Measurements from ENCODE around the gene BUB1B.
"Not testable (repeated sequence)": the region's sequence is repeated elsewhere in the genome, so short reads cannot be mapped to it uniquely, and the experiment has no call there.

Gene BUB1B

DNA sequence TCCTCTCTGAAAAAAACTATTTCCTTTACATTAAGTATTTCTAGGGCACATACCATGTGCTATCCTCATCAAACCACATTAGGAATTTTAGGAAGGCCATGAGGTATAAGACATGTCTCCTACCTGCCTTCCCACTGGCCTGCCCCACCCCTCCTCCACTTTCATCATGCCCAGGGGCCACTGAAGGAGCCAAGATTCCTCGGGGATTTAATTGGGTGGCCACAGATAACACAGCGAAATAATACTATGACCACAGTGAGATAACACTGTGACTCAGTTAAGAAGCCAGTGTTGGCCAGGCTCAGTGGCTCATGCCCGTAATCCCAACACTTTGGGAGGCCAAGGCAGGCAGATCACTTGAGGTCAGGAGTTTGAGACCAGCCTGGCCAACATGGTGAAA lies 42.4 kb upstream of the BUB1B start:
- ChIA-PET POLR2A (no interaction called here), CTCF (interaction anchor here (23.9 kb wide), 1 partner anchor 24 kb away, joined by 494 read pairs; the partner anchor contains the start of gene BMF)
- no peak for DNase-seq (ENCODE audit: extremely low spot score)
- TF ChIP-seq CTCF (IDR thresholded peaks at IDR 0.05; ENCODE audit: control extremely low read depth, extremely low read depth, low read depth, missing control alignments) = no peak

DNA sequence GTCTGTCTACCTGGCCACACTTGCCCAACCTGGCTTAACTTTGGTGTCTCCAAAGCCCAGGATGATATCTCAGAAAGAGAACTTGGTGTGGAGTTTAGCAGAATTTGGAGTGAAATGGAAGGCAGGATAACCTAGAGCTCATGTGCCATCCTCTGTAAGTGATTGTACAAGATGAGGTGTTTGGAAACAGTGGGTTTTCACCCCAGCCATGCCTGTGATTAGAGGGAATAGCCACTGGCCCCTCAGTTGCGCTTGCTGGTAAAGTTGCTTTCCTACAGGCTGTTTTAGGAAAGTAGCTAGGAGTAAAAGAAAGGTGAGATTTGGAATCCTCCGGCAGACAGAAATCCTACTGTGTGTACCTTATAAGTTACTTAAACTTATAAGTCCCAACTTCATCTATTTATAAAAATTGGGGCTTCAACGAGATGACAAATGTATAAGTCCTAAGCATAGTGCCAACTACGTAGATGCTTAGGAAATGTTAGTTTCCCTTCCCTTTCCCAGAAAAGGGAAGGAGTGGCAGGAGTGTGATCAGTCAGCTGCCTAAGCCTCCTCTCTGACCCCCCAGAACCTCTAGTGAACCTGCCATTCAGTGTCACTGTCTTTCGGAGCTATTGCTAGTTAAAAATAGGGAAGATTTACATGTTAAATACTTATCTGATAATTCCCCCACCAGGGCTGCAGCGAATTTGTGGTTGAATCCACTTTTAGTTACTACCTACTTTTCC lies 38.8 kb upstream of the BUB1B start:
- CTCF ChIA-PET = interaction anchor here (0.8 to 1.3 kb wide), 4 partner anchors 13 to 77 kb away, joined by 3 to 4 read pairs (median 3); partner anchors contain the start of gene BMF
- POLR2A ChIA-PET = no interaction called here

DNA sequence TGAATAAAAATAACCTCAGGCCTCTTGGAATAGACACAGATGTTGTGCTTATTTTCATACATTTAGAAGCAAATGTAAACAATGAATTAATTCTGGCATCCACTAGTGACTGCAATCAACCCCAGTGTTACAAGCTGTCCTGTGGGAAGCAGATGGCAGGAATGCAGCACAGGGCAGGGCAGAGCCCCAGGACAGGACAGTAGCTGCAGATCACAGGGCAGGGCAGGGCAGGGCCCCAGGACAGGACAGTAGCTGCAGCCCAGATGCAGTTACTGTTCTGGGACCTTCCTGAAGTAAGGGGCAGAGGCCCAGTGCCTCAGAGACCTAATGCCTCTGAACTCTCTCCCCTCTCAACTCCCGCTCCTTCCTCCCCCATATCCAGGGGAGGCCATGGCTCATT lies 37.9 kb upstream of the BUB1B start:
- CTCF ChIA-PET = interaction anchor here (1.2 to 1.3 kb wide), 2 partner anchors 16 to 86 kb away, joined by 3 read pairs; no protein-coding TSS in a partner anchor
- POLR2A ChIA-PET; DNase-seq (ENCODE audit: extremely low spot score): not testable (repeated sequence)

More for the DNA sequence above, 38.8 kb upstream of the BUB1B start:
- DNase-seq (ENCODE audit: extremely low spot score) = no peak
- TF ChIP-seq CTCF (IDR thresholded peaks at IDR 0.05; ENCODE audit: control extremely low read depth, extremely low read depth, low read depth, missing control alignments) = no peak

DNA sequence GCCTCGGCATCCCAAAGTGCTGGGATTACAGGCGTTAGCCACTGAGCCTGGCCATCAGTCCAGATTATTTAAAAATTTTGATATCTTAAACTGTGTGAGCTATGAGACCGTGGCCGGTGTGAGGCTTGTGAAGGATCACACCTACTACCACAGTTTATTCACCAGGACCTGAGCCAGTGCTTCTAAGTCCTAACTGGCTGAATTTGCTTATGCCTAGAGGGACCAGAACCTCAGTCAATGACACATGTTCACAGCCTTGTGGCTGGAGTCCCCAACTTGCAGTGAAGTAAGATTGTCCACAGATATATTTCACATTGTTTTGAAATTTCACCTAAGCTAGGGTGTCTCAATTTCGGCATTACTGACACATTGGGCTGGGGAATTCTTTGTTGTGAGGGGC lies 37.0 kb upstream of the BUB1B start:
- DNase-seq (ENCODE audit: extremely low spot score); POLR2A ChIA-PET: not testable (repeated sequence)
- CTCF ChIA-PET = interaction anchor here (1.2 to 1.3 kb wide), 2 partner anchors 17 to 87 kb away, joined by 3 read pairs; no protein-coding TSS in a partner anchor

DNA sequence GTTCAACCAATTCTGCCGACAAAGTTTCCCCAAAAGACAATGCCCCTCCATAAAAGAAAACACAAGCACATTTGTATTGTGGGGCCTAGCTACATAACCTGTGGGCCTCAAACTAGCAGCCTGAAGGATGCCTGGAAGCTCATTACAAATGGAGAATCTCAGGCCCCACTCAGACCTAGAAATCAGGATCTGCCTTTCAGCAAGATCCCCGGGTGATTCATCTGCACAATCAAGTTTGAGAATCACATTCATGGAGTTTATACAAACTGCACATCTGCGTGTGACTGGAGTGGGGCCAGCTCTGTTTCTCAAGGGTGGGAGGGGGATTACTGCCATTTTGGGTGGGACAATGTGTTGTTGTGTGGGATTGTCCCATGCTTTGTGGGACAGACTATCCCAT lies 36.5 kb upstream of the BUB1B start:
- CTCF ChIA-PET = interaction anchor here (1.3 kb wide), 1 partner anchor 87 kb away, joined by 3 read pairs; no protein-coding TSS in a partner anchor
- POLR2A ChIA-PET; DNase-seq (ENCODE audit: extremely low spot score): not testable (repeated sequence)

DNA sequence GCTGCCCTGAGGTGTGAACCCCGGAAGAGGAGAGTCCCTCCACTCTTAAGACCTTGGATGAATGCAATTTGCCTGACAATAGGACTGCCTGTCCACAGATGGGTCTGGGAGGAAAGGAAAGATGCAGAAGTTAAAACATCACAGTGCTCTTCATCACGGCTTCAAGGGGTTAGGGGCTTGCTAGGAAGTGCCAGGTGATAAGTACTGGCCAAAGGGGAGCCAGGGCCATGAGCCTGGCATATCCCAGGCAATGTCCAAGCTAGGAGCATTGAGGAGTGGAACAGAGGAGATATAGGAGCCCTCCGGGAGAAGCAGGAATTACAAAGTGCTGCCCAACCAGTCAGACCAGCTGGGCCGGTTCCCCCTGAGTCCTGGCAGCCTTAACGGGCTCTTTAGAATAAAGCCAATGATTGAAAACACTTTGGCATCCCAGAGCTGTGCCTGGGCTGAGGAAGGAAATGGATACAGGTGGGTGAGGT lies 36.0 kb upstream of the BUB1B start:
- CTCF ChIA-PET; POLR2A ChIA-PET; DNase-seq (ENCODE audit: extremely low spot score): not testable (repeated sequence)

- ChIA-PET CTCF (no interaction called here), POLR2A (no interaction called here)
- TF ChIP-seq CTCF (IDR thresholded peaks at IDR 0.05; ENCODE audit: control extremely low read depth, extremely low read depth, low read depth, missing control alignments) = no peak
- DNase-seq (ENCODE audit: extremely low spot score) = no peak
These were observed 34.9 kb upstream of the BUB1B start for GRCh38 chr15:40125950-40126349.

- CTCF ChIA-PET = interaction anchor here (1.0 kb wide), 1 partner anchor 84 kb away, joined by 3 read pairs; no protein-coding TSS in a partner anchor
- DNase-seq (ENCODE audit: extremely low spot score) = no peak
- POLR2A ChIA-PET = no interaction called here
- TF ChIP-seq CTCF (IDR thresholded peaks at IDR 0.05; ENCODE audit: control extremely low read depth, extremely low read depth, low read depth, missing control alignments) = no peak
These were observed 31.9 kb upstream of the BUB1B start for GRCh38 chr15:40128766-40129660.

Data from GM10248 (cell line).